Activated CD4-positive, alpha-beta T cell treated with anti-CD3 and anti-CD28 coated beads for 24 hours (primary cell): ENCODE data around the gene GALNT3.

Experiments used
- DNase-seq, 2 donors: peaks; one replicate each; pipeline ENCODE4 v3.0.0-alpha.2; 2020; ENCODE audit warnings: low read depth in 2 of 2

GALNT3 gene

GRCh38 chr2:165793779-165794535 is at the start of gene GALNT3:
GALNT3 (minus strand) TSS chr2:165794247; CDS start chr2:165770700, 23,547 bp downstream.
- no peak for DNase-seq

GRCh38 chr2:165843351-165843750 is 49.3 kb upstream of the GALNT3 start:
- no peak for DNase-seq

- DNase-seq, result no peak
Measured at GRCh38 chr2:165840333-165840958, 46.4 kb upstream of the GALNT3 start.

- DNase-seq, result no peak
Measured at GRCh38 chr2:165839610-165840009, 45.6 kb upstream of the GALNT3 start.

GRCh38 chr2:165837122-165837521 is 43.1 kb upstream of the GALNT3 start:
- DNase-seq, result no peak

- no peak for DNase-seq
Measured at GRCh38 chr2:165835363-165835762, 41.3 kb upstream of the GALNT3 start.

- no peak for DNase-seq
Measured at GRCh38 chr2:165833156-165833555, 39.1 kb upstream of the GALNT3 start.

- no peak for DNase-seq
Measured at GRCh38 chr2:165827921-165828276, 33.9 kb upstream of the GALNT3 start.

GRCh38 chr2:165827016-165827920 is 33.2 kb upstream of the GALNT3 start:
- no peak for DNase-seq

- DNase-seq, result no peak
Measured at GRCh38 chr2:165825041-165825440, 31.0 kb upstream of the GALNT3 start.

- no peak for DNase-seq
Measured at GRCh38 chr2:165820296-165820695, 26.2 kb upstream of the GALNT3 start.

GRCh38 chr2:165818920-165819319 is 24.9 kb upstream of the GALNT3 start:
- no peak for DNase-seq

- no peak for DNase-seq
Measured at GRCh38 chr2:165815299-165816141, 21.5 kb upstream of the GALNT3 start.

GRCh38 chr2:165814473-165814872 is 20.4 kb upstream of the GALNT3 start:
- DNase-seq, result no peak

- no peak for DNase-seq
Measured at GRCh38 chr2:165811592-165812370, 17.7 kb upstream of the GALNT3 start.

GRCh38 chr2:165810418-165810817 is 16.4 kb upstream of the GALNT3 start:
- DNase-seq, result no peak

GRCh38 chr2:165804719-165805118 is 10.7 kb upstream of the GALNT3 start:
- DNase-seq, result no peak

GRCh38 chr2:165803123-165803760 is 9.2 kb upstream of the GALNT3 start:
- no peak for DNase-seq

GRCh38 chr2:165801176-165801575 is 7.1 kb upstream of the GALNT3 start:
- no peak for DNase-seq

GRCh38 chr2:165796819-165797530 is 2.9 kb upstream of the GALNT3 start:
- no peak for DNase-seq
